Neural progenitor cell (in vitro differentiated cells): Measurements from ENCODE around the gene TRIM7. TPM values are rescaled to one million over a fixed set of nuclear protein-coding genes. Genes with fewer than 3 reads are reported as not detected.

ENCODE experiments used
- DNase-seq: peaks from one replicate; pipeline ENCODE4 v3.0.0-alpha.2; 2016; ENCODE audit warnings: low spot score
- H2AFZ ChIP-seq: fragments of 200-600 bp; sonication (generic); replicated peaks from 2 replicates; pipeline ENCODE4 v1.6.1; 2016; ENCODE audit warnings: antibody characterized with exemption
- H3F3A ChIP-seq: fragments of 200-600 bp; sonication (generic); 2 replicates; pipeline ENCODE4 v1.6.1; 2016; ENCODE audit warnings: antibody characterized with exemption, low read depth
- H3K27ac ChIP-seq: fragments of 200-600 bp; sonication (generic); 2 replicates; pipeline ENCODE4 v1.5.1; 2016; ENCODE audit warnings: mild to moderate bottlenecking
- H3K27me3 ChIP-seq: fragments of 200-600 bp; sonication (generic); 2 replicates; pipeline ENCODE4 v1.6.1; 2016; ENCODE audit warnings: mild to moderate bottlenecking, moderate library complexity
- H3K36me3 ChIP-seq: fragments of 200-600 bp; sonication (generic); 2 replicates; pipeline ENCODE4 v1.5.1; 2016
- H3K4me1 ChIP-seq: fragments of 200-600 bp; sonication (generic); 2 replicates; pipeline ENCODE4 v1.6.1; 2016; ENCODE audit warnings: mixed run types
- H3K4me2 ChIP-seq: fragments of 200-600 bp; sonication (generic); 2 replicates; pipeline ENCODE4 v1.6.1; 2016
- H3K4me3 ChIP-seq: fragments of 200-600 bp; sonication (generic); 2 replicates; pipeline ENCODE4 v1.5.1; 2016
- H3K79me2 ChIP-seq: fragments of 200-600 bp; sonication (generic); 2 replicates; pipeline ENCODE4 v1.6.1; 2016; ENCODE audit warnings: low read depth
- H3K9ac ChIP-seq: fragments of 200-600 bp; sonication (generic); 2 replicates; pipeline ENCODE4 v1.6.1; 2016
- H3K9me3 ChIP-seq: fragments of 200-600 bp; sonication (generic); 2 replicates; pipeline ENCODE4 v1.5.1; 2016; ENCODE audit warnings: low read depth
- H4K20me1 ChIP-seq: fragments of 200-600 bp; sonication (generic); 2 replicates; pipeline ENCODE4 v1.6.1; 2016; ENCODE audit warnings: low read depth
- H3K27ac Mint-ChIP-seq: 3 replicates; pipeline ENCODE4 v1.8.0; 2021; ENCODE audit warnings: mixed read lengths
- H3K27me3 Mint-ChIP-seq: 2 replicates; pipeline ENCODE4 v1.8.0; 2022; ENCODE audit warnings: low read depth, mild to moderate bottlenecking, inconsistent platforms, moderate library complexity, mixed read lengths; ENCODE audit not compliant: insufficient read depth
- H3K36me3 Mint-ChIP-seq: 3 replicates; pipeline ENCODE4 v1.8.0; 2021; ENCODE audit warnings: mixed read lengths
- H3K4me1 Mint-ChIP-seq: 3 replicates; pipeline ENCODE4 v1.8.0; 2021; ENCODE audit warnings: mixed read lengths
- H3K4me3 Mint-ChIP-seq: 3 replicates; pipeline ENCODE4 v1.8.0; 2021; ENCODE audit warnings: mild to moderate bottlenecking, moderate library complexity, mixed read lengths
- H3K9me3 Mint-ChIP-seq: 3 replicates; pipeline ENCODE4 v1.8.0; 2020; ENCODE audit warnings: mixed read lengths
- EZH2 ChIP-seq: fragments of 200-600 bp; sonication (generic); IDR thresholded peaks from 2 replicates; pipeline ENCODE4 v1.6.1; 2017; ENCODE audit warnings: antibody characterized with exemption, mild to moderate bottlenecking, moderate library complexity
- EZH2phosphoT487 ChIP-seq: fragments of 200-600 bp; sonication (generic); IDR thresholded peaks from 2 replicates; pipeline ENCODE4 v1.6.1; 2017; ENCODE audit warnings: antibody characterized with exemption
- microRNA-seq: library from miRNA; unstranded; fragments of <30 nt; microRNA quantifications from one replicate; pipeline ENCODE4, GENCODE V29; 2016
- small RNA-seq: library from RNA; depleted of rRNA; stranded (forward); fragments of <200 nt; gene quantifications from one replicate; pipeline ENCODE3, GENCODE V24; 2015
- total RNA-seq: library from RNA; depleted of rRNA; stranded (reverse); fragments of >200 nt; gene quantifications from 2 replicates; pipeline ENCODE4 v1.2.3, GENCODE V29; 2015; ENCODE audit warnings: low replicate concordance
- TF ChIP-seq, protein P1 (sequence below): fragments of 200-600 bp; sonication (generic); IDR thresholded peaks from 2 replicates; pipeline ENCODE4 v1.5.1; 2017; ENCODE audit warnings: antibody characterized with exemption, mild to moderate bottlenecking

TRIM7 gene
- total RNA-seq, 1 donor from 2014 or later: not detected

GRCh38 chr5:181145133-181145532 is 59.9 kb downstream of the TRIM7 start:
- no peaks in the 10 kb centered on the region for H3K36me3 Mint-ChIP-seq
- H3K36me3 ChIP-seq: no peaks in the 10 kb centered on the region

More at GRCh38 chr5:181145133-181145532, 59.9 kb downstream of the TRIM7 start:
- peaks cover 21% of the 10 kb centered on the region for H3K27me3 ChIP-seq
- no peak overlapping the region for H3K4me3 Mint-ChIP-seq
- no peaks in the 10 kb centered on the region for H3K4me1 ChIP-seq
- H3K4me2 ChIP-seq: no peak overlapping the region
- no peak overlapping the region for H3K27ac ChIP-seq
- no peaks in the 10 kb centered on the region for H4K20me1 ChIP-seq
- no peaks in the 10 kb centered on the region for H3K79me2 ChIP-seq
- no peaks in the 10 kb centered on the region for H3K9me3 ChIP-seq
- no peak overlapping the region for H3K27ac Mint-ChIP-seq
- H3F3A ChIP-seq: no peaks in the 10 kb centered on the region
- peaks cover 7% of the 10 kb centered on the region for H3K27me3 Mint-ChIP-seq
- no peak overlapping the region for H3K9ac ChIP-seq
- peaks cover 10% of the 10 kb centered on the region for H3K9me3 Mint-ChIP-seq
- DNase-seq: no peak
- TF ChIP-seq EZH2phosphoT487 (no peak), EZH2 (no peak)
- TF ChIP-seq, protein P1, sequence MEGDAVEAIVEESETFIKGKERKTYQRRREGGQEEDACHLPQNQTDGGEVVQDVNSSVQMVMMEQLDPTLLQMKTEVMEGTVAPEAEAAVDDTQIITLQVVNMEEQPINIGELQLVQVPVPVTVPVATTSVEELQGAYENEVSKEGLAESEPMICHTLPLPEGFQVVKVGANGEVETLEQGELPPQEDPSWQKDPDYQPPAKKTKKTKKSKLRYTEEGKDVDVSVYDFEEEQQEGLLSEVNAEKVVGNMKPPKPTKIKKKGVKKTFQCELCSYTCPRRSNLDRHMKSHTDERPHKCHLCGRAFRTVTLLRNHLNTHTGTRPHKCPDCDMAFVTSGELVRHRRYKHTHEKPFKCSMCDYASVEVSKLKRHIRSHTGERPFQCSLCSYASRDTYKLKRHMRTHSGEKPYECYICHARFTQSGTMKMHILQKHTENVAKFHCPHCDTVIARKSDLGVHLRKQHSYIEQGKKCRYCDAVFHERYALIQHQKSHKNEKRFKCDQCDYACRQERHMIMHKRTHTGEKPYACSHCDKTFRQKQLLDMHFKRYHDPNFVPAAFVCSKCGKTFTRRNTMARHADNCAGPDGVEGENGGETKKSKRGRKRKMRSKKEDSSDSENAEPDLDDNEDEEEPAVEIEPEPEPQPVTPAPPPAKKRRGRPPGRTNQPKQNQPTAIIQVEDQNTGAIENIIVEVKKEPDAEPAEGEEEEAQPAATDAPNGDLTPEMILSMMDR: no peak
- no peak overlapping the region for H2AFZ ChIP-seq
- H3K4me1 Mint-ChIP-seq: no peaks in the 10 kb centered on the region
- H3K4me3 ChIP-seq: no peak overlapping the region

Small RNA genes within 50 kb of the gene (microRNA-seq; reads per million reads assigned to microRNA genes)
- gene MIR4638: not detected

Small RNA genes within 50 kb of the gene (small RNA-seq; reads per million reads assigned to genes)
- gene MIR4638 (not detected), gene SNORD95 (not detected), gene SNORD96A (not detected)

Other genes starting within 250 kb of the TRIM7 start
- gene BTNL3, start 216.3 kb downstream of the TRIM7 start, total RNA-seq: 0.34 TPM in 1 of 2 replicates, not detected in the other
- gene BTNL9, start 164.9 kb downstream of the TRIM7 start, total RNA-seq: 0.24 and 0.56 TPM in 2 replicates
- gene OR2V1, start 74.0 kb downstream of the TRIM7 start, total RNA-seq: not detected in 2 replicates
- not detected in 2 replicates for gene OR2V2, start 57.6 kb downstream of the TRIM7 start, total RNA-seq
- 8.1 and 24.2 TPM in 2 replicates for gene TRIM41, start 18.1 kb upstream of the TRIM7 start, total RNA-seq
- 2,816 and 3,567 TPM in 2 replicates for gene RACK1, start 38.7 kb upstream of the TRIM7 start, total RNA-seq
- gene TRIM52, start 55.9 kb upstream of the TRIM7 start, total RNA-seq: 7.9 and 9.4 TPM in 2 replicates
- gene OR4F3, start 162.1 kb upstream of the TRIM7 start, total RNA-seq: not detected in 2 replicates